HG02970 (cell line): ENCODE results near the gene PKM.

ENCODE experiments used
- ATAC-seq: cut with Tn5 transposase; IDR thresholded peaks from one replicate; pipeline ENCODE4 v1.9.1; 2021; ENCODE audit warnings: mild to moderate bottlenecking, moderate library complexity, moderate number of reproducible peaks; ENCODE audit not compliant: unreplicated experiment, low FRiP score

The PKM gene

GRCh38 chr15:72202302-72202701, 28.7 kb downstream of the PKM start:
- no peak for ATAC-seq

DNA sequence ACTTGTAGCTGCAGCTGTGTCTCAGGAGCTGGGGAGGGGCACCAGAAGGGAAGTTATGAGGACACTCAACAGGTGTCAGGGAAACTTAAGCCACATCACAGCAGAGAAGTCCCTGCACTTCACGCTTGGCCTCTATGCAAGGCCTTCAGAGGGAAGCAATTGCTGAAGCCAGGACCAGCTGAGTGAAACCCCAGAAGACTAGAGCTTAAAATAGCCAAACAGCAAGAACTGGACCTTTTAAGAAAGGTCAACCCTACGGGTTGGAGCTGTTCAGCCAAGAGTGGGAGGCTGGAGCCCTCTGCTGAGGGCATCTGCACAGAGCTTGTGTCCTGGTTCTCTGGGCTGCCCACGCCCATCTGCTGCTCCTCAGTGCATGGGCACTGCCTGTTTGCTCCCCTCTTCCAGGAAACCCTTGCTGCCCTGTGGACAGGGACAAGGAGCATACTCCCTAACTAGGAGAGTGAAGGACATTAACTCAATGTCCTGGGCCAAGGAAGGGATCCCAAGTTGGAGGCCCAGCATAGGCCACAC, 29.5 kb downstream of the PKM start:
- ATAC-seq = no peak

DNA sequence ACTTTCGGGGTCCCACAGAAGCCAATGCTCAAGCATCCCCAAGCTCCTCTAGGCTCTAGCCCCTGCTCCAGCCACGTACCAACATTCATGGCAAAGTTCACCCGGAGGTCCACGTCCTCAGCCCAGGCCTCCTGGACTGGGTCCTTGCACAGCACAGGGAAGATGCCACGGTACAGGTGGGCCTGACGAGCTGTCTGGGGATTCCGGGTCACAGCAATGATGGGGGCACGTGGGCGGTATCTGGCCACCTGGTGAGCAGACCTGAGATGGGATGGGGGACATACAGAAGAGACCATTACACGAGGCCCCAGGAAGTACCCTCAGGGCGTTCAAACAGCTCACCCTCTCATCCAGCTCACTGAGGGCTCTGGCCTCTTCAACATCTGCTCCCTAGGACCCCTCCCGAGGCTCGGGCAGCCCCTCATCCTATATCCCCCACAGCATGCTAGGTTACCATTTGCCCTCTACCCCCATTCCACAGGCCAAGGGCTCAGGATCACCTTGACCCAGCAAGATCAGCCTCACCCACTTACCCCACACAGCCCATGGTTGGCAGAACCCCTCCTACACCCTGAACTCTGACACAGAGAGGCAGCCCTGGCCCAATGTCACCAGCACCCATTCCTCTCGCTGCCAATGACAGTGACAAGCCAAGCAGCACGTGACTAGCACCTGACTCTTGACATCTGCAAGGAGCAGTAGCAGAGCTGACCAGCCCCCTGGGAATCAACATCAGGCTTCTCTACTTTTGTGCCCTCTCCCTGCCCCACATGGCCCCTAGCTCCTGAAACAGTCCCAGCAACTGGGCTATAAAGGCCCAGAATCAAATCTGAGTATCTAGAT, 30.4 kb downstream of the PKM start:
- no peak for ATAC-seq

DNA sequence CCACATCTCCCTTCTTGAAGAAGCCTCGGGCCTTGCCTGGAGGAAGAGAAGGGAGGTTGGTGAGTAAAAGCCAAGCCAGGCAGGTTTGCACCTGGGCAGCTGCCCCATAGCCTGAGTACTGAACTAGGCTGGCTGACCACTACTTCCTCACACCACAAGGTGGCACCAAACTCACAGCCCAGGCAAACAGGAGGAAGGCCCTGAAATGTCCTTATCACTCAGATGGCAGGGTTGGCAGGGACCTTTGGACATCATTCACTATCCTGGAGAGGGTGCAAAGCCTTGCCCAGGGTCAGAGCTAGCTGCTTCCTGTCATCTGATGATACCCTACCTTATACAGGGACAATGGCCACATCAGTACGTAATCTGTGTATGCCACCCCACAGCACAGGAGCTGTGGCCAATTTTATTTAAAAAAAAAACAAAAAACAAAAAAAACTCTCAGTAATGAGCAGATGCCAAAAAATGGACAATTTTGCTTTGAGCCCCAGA, 31.2 kb downstream of the PKM start:
- ATAC-seq = no peak

DNA sequence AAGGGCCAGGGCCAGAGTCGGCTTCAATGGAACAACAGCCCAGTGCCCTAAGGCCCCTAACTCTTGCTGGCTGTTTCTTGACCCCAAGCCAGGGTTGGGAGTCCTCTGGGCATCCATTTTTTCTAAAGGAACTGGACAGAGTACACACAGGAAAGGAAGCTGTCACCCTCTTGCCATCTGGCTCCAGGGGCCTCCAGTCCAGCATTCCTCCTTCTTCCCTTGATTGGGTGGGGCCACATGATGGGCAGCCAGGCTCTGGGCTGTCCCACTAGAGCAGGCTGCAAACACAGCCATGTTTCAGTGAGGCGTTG, 31.8 kb downstream of the PKM start:
- no peak for ATAC-seq

GRCh38 chr15:72198356-72199204, 32.4 kb downstream of the PKM start:
- no peak for ATAC-seq

GRCh38 chr15:72197460-72198355, 33.3 kb downstream of the PKM start, which contains the start of gene GRAMD2A:
Gene GRAMD2A, minus strand, starts transcription at chr15:72197787.
- ATAC-seq = no peak

DNA sequence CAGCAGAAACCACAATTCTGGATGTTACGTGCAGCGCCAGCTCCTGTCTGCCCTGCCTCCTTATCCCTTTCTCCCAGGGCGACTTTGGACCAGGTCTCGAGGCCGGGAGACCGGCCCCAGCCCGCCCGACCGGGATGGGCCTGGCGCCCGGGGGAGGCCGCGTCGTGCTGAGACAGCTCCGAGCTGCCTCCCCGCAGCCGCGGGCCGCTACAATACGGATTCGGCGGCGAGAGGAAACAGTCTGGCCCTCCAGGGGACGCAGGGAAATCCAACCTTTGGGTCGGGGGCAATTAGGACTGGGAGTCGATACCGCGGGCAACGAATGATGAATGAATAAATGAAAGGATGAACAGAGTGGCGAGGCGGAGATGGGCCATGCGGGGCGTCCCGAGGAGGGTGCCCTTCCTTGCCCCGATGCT, 33.9 kb downstream of the PKM start:
- no peak for ATAC-seq

DNA sequence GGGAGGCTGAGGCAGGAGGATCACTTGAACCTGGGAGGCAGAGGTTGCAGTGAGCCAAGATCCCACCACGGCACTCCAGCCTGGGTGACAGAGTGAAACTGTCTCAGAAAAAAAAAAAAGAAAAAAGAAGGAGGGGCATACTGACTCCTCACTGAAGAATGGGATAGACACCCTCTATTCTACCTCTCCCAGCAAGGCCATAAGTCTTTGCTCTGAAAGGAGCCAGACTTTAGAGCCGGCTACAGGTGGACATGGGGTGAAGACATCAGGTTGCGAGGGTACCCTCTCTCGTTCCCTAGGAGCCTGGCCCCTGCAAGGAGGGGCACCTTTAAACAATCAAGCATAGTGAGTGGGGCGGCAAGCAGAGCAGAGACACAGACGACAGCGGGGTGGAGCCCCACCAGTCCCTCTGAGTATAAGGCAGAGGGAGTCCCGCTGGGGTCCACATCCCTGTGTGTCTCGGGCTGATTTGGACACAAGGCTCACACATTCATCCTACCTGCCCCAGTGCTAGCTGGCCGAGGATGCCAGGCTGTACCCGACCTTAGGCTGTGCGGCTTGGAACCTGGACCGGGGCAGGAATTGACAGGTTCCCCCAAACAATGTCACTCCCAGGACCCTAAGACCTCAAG, 34.5 kb downstream of the PKM start:
- no peak for ATAC-seq

GRCh38 chr15:72195101-72195511, 35.9 kb downstream of the PKM start:
- ATAC-seq = no peak

GRCh38 chr15:72193836-72194396, 37.1 kb downstream of the PKM start:
- no peak for ATAC-seq

DNA sequence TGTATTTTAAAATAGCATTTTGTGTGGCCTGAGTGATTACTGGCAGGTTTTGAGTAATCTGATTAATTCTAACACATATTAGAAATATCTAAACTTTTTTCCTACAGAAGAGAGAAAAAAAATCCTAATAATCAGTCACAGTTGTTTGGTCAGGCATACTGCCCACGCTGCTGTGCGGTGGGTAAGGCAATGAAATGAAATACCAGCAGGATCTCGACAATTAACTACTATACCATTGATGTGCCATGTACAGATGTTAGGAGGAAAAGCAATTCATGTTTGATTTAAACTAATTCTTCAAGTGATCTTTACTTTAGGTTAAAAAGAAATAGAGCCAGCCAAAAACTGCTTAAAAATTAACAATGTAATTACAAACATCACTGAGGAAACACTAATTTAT, 38.6 kb downstream of the PKM start:
- no peak for ATAC-seq

- no peak for ATAC-seq
Measured at GRCh38 chr15:72189250-72189902, 41.6 kb downstream of the PKM start.

DNA sequence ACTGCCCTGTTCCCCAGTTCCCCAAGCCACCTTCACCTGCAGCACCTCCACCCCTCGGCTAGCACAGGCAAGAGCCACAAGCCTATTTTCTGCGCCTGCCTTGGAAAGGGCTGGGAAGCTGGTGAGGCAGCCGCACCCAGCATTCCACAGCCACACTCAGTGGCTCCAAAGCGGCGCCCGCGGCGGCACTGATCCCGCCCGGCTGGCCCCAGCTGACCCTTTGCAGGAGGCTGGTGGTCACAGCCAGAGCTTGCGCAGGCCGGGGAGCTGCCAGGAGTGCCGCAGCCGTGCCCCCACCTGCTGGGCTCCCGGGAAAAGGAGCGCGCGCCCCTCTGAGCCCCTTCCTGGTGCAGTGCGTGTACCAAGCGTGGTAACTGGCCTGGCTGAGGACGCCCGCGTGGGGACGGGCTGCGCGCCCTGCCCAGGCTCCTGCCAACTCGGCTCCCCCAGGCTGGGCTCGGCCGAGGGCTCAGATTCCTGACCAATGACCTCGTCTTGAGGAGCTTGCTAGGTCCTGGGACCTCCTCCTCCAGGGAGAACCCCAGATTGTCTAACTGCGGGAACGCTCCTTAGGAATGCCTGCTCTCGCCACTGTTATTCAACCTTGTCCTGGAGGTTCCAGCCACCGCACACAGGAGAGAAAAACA, 46.7 kb downstream of the PKM start:
- ATAC-seq = no peak

DNA sequence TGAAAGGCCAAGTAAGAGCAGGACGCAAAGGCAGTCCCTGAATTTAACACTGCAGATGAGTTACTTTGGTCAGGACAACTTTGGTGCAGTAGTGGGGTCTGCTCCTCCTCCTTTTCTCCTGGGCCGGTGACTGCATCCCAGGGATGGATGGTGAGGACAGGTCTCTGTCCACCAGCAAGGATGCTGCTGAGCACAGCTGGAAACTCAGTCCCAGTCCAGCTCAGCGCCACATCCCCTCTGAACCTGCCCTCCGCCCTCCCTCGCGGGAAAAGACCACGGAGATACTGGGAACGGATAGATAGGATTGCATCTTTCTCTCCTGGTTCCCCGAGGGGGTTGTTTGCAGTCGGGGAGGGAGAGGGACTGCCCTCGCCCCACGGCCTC, 47.2 kb downstream of the PKM start:
- ATAC-seq = no peak

DNA sequence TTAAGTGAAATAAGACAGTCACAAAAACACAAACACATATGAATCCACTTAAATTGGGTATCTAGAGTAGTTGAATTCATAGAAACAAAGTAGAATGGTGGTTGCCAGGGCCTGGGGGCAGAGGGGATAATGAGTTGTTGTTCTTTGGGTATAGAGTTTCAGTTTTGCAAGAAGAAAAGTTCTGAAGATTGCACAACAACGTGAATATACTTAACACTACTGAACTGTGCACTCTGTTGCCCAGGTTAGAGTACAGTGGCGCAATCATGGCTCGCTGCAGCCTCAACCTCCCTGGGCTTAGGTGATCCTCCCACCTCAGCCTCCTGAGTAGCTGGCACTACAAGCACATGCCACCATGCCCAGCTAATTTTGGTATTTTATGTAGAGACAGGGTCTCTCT, 48.3 kb downstream of the PKM start:
- ATAC-seq = no peak

DNA sequence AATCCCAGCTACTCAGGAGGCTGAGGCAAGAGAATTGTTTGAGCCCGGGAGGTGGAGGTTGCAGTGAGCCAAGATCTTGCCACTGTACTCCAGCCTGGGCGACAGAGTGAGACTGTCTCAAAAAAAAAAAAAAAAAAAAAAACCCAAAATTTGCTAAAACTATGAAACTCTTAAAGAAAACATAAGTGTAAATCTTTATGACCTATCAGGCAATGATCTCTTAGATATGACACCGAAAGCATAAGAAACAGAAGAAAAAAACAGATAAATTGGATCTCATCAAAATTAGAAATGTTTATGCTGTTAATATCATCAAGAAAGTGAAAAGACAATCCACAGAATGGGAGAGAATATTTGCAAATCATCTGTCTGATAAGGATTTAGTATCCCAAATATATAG, 48.7 kb downstream of the PKM start:
- no peak for ATAC-seq

- no peak for ATAC-seq
Measured at GRCh38 chr15:72180761-72181324, 50.1 kb downstream of the PKM start.
